ENCODE results near the gene TDRD3. TPM values are rescaled to one million over a fixed set of nuclear protein-coding genes. Genes with fewer than 3 reads are reported as not detected.
"Not testable (repeated sequence)": the region's sequence is repeated elsewhere in the genome, so short reads cannot be mapped to it uniquely, and the experiment has no call there.

TDRD3 gene
- total RNA-seq, 1 donor from 2014 or later = 40.6 TPM

- Mint-ChIP-seq H3K4me3 (no peak overlapping the region), H3K27me3 (ENCODE audit: insufficient read depth, low read depth) (peaks cover 4% of the 10 kb centered on the region), H3K36me3 (no peaks in the 10 kb centered on the region), H3K9me3 (no peaks in the 10 kb centered on the region), H3K27ac (no peak overlapping the region), H3K4me1 (no peaks in the 10 kb centered on the region)
- Histone ChIP-seq H3K27me3 (no peaks in the 10 kb centered on the region), H3K36me3 (no peaks in the 10 kb centered on the region), H3K4me3 (no peak overlapping the region), H3K9me3 (ENCODE audit: low read depth) (no peaks in the 10 kb centered on the region), H3K9ac (no peak overlapping the region), H3F3A (ENCODE audit: low read depth) (no peaks in the 10 kb centered on the region), H3K4me2 (no peak overlapping the region), H4K20me1 (ENCODE audit: low read depth) (no peaks in the 10 kb centered on the region), H3K27ac (no peak overlapping the region), H3K79me2 (ENCODE audit: low read depth) (no peaks in the 10 kb centered on the region), H2AFZ (replicated peaks) (no peak overlapping the region), H3K4me1 (no peaks in the 10 kb centered on the region)
- DNase-seq (ENCODE audit: low spot score) = no peak
- TF ChIP-seq EZH2 (IDR thresholded peaks at IDR 0.05) (no peak), CTCF (IDR thresholded peaks at IDR 0.05) (peak; percentile 46), EZH2phosphoT487 (IDR thresholded peaks at IDR 0.05) (no peak)
Observed at GRCh38 chr13:60369242-60369641, 27.8 kb upstream of the TDRD3 start.

GRCh38 chr13:60370343-60370742, 26.7 kb upstream of the TDRD3 start:
- H3K9ac ChIP-seq = no peak overlapping the region
- peaks cover 4% of the 10 kb centered on the region for H3K27me3 Mint-ChIP-seq (ENCODE audit: insufficient read depth, low read depth)
- H3K4me1 Mint-ChIP-seq = no peaks in the 10 kb centered on the region
- no peak overlapping the region for H3K4me2 ChIP-seq
- H3K27me3 ChIP-seq = no peaks in the 10 kb centered on the region
- no peaks in the 10 kb centered on the region for H3K9me3 ChIP-seq (ENCODE audit: low read depth)
- no peaks in the 10 kb centered on the region for H4K20me1 ChIP-seq (ENCODE audit: low read depth)
- H3K4me1 ChIP-seq = no peaks in the 10 kb centered on the region
- no peak overlapping the region for H2AFZ ChIP-seq (replicated peaks)
- no peaks in the 10 kb centered on the region for H3K79me2 ChIP-seq (ENCODE audit: low read depth)
- H3K36me3 Mint-ChIP-seq = no peaks in the 10 kb centered on the region
- H3K9me3 Mint-ChIP-seq = peaks cover 5% of the 10 kb centered on the region
- DNase-seq (ENCODE audit: low spot score) = no peak
- no peak overlapping the region for H3K4me3 Mint-ChIP-seq
- no peak overlapping the region for H3K27ac Mint-ChIP-seq
- H3K36me3 ChIP-seq = no peaks in the 10 kb centered on the region
- H3K27ac ChIP-seq = no peak overlapping the region
- H3K4me3 ChIP-seq = no peak overlapping the region
- TF ChIP-seq EZH2phosphoT487 (IDR thresholded peaks at IDR 0.05) = no peak
- TF ChIP-seq CTCF (IDR thresholded peaks at IDR 0.05) = no peak
- no peak for TF ChIP-seq EZH2 (IDR thresholded peaks at IDR 0.05)
- H3F3A ChIP-seq (ENCODE audit: low read depth) = no peaks in the 10 kb centered on the region

- no peak overlapping the region for H3K27ac ChIP-seq
- H3K4me3 Mint-ChIP-seq = no peak overlapping the region
- no peak overlapping the region for H3K4me2 ChIP-seq
- no peak overlapping the region for H3K9ac ChIP-seq
- no peaks in the 10 kb centered on the region for H3K27me3 ChIP-seq
- no peaks in the 10 kb centered on the region for H3K9me3 ChIP-seq (ENCODE audit: low read depth)
- H3K27me3 Mint-ChIP-seq (ENCODE audit: insufficient read depth, low read depth) = peaks cover 2% of the 10 kb centered on the region
- no peaks in the 10 kb centered on the region for H3K4me1 Mint-ChIP-seq
- no peaks in the 10 kb centered on the region for H3K36me3 ChIP-seq
- H3K79me2 ChIP-seq (ENCODE audit: low read depth) = no peaks in the 10 kb centered on the region
- H3K36me3 Mint-ChIP-seq = no peaks in the 10 kb centered on the region
- H3K9me3 Mint-ChIP-seq = peaks cover 5% of the 10 kb centered on the region
- no peaks in the 10 kb centered on the region for H3K4me1 ChIP-seq
- TF ChIP-seq CTCF (IDR thresholded peaks at IDR 0.05) (no peak), EZH2phosphoT487 (IDR thresholded peaks at IDR 0.05) (no peak), EZH2 (IDR thresholded peaks at IDR 0.05) (no peak)
- no peak overlapping the region for H3K27ac Mint-ChIP-seq
- no peaks in the 10 kb centered on the region for H4K20me1 ChIP-seq (ENCODE audit: low read depth)
- no peak for DNase-seq (ENCODE audit: low spot score)
- H2AFZ ChIP-seq (replicated peaks) = peak overlapping the region; percentile 59
- H3F3A ChIP-seq (ENCODE audit: low read depth) = no peaks in the 10 kb centered on the region
- H3K4me3 ChIP-seq = no peak overlapping the region
Observed at GRCh38 chr13:60372141-60372540, 24.9 kb upstream of the TDRD3 start.

- H3K4me1 Mint-ChIP-seq = peaks cover 13% of the 10 kb centered on the region
- not testable (repeated sequence) for H3K36me3 ChIP-seq
Observed at GRCh38 chr13:60379282-60379681, 17.7 kb upstream of the TDRD3 start.

More at GRCh38 chr13:60379282-60379681, 17.7 kb upstream of the TDRD3 start:
- H3K9me3 ChIP-seq (ENCODE audit: low read depth); H2AFZ ChIP-seq (replicated peaks); H3K4me3 ChIP-seq; H4K20me1 ChIP-seq (ENCODE audit: low read depth); DNase-seq (ENCODE audit: low spot score); H3K36me3 Mint-ChIP-seq; H3K27me3 Mint-ChIP-seq (ENCODE audit: insufficient read depth, low read depth); H3K27me3 ChIP-seq; H3K9ac ChIP-seq; H3K27ac ChIP-seq; H3K27ac Mint-ChIP-seq; H3K9me3 Mint-ChIP-seq; H3K4me2 ChIP-seq; H3K79me2 ChIP-seq (ENCODE audit: low read depth); H3K4me3 Mint-ChIP-seq: not testable (repeated sequence)
- H3K4me1 ChIP-seq = peaks cover 21% of the 10 kb centered on the region
- H3F3A ChIP-seq (ENCODE audit: low read depth) = peaks cover 14% of the 10 kb centered on the region

All from neural progenitor cell (in vitro differentiated cells).